EH (cell line): ENCODE results near the gene MLN.
A peak's percentile ranks its signal among the peaks of the same experiment; 100 is the strongest.

Experiments used
- DNase-seq: peaks from one replicate; pipeline ENCODE4 v3.0.0-alpha.2; 2015; ENCODE audit warnings: low read depth

MLN gene

DNA sequence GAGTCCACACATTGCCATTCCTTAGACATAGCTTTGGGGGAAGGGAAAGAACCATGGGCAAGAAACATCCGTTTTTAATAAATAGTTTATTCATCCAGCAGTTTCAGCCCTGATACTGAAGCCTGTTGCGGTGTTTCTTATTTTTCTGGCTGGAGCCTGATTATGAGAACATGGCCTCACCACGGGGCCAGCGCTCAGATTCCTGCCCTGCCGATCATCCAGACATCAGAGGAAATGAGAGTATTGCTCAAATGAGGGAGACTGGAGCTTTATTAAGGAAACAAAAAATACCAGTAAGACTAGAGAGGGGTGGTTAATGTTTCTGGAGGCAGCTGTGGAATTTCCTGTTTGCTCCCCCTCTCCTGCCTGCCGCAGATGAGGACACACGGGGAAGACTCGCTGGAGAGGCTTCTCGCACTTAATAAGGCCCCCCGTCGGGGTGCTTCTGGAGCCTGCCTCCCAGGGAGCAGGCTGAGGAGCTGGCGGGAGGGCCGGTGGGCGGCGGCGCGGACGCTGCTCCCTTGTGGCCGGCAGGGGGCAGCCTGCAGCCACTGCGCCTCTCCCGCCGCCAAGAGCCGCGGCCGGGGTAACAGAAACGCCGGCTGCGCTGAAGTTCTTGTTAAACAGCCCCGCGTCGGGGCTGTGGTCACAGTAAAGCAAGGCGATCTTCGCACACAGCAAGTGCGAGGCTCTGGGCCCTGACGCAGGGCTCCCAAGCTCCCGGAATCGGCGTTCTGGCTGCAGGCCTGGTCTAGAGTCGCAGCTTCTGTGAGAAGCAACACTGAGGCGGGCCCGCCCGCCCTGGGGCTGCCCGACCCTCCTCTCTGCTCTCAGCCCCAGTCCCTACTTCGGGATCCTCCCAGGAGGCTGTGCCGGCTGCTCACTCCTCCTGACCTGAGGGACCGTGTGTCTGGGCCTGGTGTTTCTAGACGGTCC lies 32.4 kb downstream of the MLN start:
- DNase-seq = peak; percentile 100

- DNase-seq = no peak
Observed at GRCh38 chr6:33770833-33771145, 33.0 kb downstream of the MLN start.

DNA sequence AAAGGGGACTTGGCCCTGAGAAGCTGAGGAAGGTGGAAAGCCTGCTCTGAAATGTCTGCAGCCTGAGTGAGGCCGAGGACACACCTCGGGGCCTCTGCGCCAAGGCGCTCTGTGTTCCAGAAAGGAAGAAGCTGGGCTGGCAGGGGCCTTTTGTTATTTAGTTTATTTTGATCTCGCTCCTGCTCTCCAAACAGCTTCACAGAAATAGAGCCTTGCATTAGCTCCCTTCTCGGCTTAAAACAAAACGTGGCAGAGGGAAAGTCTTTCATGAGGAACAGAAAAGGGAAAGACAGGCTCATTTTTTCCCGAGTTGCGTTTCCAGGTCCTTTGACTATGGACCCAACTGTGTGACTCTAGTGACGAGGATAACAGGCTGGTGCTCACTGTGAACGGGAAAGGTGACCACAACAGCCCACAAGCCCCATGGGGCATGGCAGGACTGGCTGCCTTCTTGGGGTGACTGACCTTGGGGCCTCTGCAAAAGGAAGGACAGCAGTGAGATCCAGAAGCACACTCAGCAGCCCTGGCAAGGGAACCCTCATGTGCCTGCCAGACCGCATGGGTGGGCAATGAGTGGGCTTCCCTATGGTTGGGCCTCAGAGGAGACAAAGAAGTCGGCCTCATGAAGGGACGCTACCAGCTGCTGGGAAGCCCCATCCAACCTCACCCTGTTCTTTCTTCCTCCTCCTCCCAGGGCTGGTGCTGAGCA lies 33.5 kb downstream of the MLN start:
- DNase-seq = no peak

- no peak for DNase-seq
Observed at GRCh38 chr6:33769248-33769821, 34.5 kb downstream of the MLN start.

- DNase-seq = peak; percentile 86
Observed at GRCh38 chr6:33768644-33769120, 35.1 kb downstream of the MLN start.

DNA sequence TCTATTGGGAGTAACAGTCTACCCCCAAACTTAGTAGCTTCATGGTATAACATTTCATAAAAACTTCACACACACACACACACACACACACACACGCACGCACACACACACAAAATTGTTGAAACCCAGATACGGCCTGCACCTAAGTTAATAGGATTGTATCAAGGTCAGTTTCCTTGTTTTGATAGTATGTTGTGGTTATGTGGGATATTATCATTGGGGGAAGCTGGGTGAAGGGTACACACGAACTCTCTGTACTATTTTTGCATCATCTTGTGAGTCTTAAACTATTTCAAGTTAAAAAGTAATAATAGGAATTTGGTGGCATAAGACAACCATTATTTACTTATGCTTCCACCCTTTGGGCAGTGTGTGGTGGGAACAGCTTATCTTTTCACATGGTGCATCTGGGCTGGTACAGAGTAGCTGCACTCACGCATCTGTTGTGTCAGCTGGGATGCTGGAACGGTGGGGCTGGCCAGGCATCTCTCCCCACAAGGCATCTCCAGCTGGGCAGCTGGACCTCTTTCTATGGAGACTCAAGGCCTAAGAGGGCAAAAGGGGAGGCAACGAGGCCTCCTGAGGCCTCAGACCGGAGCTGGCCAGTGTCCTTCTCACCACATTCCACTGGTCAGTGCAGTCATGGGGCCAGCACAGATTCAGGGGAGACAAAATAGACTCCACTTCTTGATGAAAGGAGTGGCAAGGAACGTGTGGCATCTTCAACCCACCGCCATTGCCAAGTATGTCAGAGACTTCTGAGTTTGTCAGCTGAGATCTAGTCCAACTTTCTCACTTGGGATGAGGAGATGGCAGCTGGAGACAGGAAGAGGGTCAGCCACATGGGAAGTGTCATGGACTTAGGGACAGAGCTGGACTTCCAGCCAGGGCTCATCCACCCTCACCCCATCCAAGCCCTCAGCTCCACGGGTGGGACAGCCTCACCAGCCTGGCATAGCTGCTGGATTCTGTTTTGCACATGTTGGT lies 36.6 kb downstream of the MLN start:
- DNase-seq = no peak

GRCh38 chr6:33765368-33765767 lies 38.4 kb downstream of the MLN start:
- no peak for DNase-seq

DNA sequence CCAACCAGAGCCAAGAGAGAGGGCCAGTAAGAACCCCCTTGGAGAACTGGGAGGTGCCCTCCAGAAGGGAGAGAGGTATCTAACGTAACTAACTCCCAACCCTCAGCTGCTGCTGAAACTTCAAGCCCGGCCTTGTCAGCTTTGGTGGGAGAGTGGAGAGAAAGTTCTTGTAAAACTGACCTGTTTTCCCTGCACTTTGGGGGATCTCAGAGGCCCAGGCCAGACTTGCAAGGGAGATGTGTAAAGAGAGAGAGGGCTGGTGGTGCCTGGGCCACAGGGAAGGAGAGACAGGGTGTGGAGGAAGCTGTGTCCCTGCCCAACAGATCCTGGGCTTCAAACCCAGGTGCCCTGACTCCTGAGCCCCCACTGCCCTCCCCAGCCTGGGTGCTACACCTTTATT lies 39.8 kb downstream of the MLN start:
- DNase-seq = no peak

DNA sequence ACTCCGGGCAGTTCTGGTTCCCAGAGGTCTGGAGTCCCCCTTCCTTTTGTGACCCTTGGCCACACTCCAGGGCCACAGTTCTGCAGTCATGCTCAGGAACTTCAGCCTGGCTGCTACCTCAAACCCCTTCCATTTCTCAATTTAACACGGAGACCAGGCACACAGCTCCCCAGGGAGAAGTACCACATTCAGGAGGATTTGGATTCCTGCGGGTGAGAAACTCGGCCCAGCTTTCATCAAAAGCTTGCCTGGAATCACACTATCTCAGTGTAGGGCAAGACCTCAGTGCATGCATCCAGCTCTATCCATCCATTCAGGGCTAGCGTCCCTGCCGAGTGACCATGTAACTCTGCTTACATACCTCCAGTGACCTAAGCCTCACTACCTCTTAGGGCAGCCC lies 40.3 kb downstream of the MLN start:
- DNase-seq = no peak

DNA sequence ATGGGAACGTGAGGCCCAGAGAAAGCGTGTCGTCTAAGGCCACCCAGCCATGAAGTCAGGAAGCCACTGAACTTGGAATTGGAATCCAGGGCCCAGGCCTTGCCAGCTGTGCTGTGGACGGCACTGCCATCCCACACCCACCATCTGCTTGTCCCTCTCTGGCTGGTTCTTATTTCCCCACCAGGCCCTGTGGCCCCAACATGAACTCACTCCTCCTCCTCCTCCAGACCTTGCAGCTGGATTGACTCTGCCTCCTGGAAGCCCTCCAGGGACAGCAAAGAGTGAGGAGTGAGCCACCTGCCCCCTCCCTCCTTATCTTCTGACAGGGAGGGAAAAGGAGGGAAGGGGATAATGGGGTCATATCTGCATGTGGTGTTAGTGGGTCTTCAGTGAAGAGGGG lies 41.1 kb downstream of the MLN start:
- DNase-seq = no peak

DNA sequence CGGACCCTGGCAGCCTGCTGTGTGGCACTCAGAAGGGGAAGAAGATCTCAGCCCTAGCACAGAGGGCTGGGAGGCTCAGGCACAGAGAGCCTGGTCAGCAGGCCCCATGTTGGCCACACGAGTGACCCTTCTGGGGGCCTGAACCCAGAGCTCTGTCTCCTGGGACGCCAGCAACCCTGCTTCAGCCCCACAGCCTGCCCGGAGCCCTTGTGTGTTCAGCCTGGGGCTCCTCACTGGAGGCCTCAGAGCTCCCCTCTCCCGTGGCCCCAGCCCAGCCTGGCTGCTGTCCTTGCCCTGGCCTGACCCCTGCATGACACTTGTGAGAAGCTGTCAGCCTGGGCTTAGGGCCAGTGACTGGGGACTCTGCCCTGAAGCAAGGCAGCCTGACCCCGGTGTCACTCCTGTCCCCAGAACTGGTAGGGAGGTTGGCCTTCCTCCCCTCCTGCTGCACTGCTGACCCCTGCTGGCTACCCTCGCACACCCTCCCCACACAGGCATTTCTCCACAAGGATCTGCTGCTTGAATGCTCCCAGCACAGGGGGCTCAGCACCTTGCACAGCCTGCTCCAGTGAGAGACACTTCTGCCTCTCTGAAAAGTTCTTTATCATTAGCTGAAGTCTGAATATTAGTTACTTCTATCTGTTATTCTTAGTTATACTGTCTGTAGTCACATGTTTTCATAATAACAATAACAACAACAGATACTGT lies 41.7 kb downstream of the MLN start:
- peak; percentile 66 for DNase-seq

DNA sequence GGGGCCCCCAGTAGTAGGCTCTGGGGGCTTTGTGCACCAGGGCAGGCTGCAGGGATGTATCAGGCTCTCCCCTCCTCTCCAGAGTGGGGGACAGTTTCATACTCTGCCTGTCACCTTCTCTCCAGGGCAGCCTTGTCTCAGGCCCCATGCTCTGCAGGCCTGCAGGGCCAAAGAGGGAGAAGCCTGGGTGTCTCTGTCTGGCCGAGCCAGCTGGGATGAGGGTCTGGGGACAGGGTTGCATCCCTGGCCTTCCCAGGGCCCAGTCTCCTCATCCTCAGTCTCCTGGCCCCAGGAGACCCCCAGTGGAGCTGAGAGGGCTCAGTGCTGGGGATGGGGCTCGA lies 42.3 kb downstream of the MLN start:
- no peak for DNase-seq

GRCh38 chr6:33759887-33760629 lies 43.7 kb downstream of the MLN start:
- DNase-seq = no peak

DNA sequence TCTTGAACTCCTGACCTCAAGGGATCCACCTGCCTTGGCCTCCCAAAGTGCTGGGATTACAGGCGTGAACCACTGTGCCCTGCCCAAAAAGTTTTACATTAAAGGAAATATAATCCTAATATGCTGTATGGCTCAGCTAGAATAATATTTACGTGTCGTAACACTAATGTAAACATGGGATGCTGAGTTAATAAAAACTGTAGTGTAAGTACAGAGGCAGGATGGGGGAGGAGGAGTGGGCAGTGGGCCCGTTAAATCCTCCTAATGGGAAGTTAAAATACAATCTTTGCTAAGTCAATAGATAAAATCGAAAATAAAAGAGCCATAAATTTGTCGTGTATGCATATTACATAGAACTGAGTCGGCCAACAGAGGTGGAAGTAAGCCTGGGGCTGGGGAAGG lies 45.0 kb downstream of the MLN start:
- DNase-seq = no peak

GRCh38 chr6:33757906-33758305 lies 45.9 kb downstream of the MLN start:
- no peak for DNase-seq

DNA sequence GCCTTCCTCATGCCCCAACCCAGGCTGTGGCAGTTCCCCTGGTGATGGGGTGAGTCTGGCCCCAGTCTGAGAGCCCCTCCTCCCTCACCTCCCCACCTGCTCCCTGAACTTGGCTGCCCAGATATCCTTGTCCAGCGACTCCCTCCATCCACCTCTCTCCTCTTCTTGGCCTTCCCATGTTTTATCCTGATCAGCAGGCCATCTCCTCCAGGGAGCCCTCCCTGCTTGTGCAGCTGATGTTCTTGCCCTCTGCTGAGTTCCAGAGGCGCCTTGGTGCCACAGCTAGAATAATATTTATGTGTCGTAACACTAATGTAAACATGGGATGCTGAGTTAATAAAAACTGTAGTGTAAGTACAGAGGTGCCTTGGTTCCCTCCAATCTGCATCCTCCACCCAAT lies 46.7 kb downstream of the MLN start:
- DNase-seq = no peak

GRCh38 chr6:33756211-33756954 lies 47.4 kb downstream of the MLN start:
- DNase-seq = no peak

DNA sequence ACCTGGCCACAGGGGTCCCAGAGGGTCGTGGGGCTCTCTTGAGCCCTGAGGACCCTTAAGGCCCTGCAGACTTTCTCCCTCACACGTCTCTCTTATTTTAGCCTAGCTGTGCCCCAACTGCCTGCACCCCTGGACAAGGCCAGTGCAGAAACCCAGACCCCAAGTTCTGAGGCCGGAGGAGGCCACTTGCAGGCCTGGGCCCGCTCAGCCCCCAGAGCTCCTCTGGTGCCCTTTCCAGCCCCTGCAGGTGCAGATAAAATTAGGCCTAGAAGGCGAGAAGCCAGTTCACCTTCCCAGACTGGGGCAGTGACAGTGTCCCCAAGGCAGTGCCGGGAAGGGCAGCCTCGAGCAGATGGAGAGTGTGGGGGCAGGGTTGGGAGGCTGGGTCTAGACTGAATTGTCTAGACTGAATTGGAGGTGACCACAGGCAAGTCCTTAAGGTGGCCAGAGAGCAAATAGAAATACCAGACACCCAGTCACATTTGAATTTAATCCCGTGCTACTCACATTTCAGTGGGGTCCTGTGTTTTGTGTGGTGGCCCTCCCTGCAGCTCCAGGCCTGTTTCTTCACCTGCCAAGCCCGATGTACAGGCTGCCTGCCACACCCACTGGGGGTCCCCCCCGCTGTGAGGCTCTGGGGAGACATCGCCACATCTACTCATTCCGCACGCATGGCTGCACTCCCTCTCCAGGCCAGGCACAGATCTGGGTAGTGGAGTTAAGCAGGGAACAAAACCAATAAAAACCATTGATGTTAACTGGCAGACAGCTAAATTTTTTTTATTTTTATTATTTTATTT lies 48.5 kb downstream of the MLN start:
- no peak for DNase-seq

DNA sequence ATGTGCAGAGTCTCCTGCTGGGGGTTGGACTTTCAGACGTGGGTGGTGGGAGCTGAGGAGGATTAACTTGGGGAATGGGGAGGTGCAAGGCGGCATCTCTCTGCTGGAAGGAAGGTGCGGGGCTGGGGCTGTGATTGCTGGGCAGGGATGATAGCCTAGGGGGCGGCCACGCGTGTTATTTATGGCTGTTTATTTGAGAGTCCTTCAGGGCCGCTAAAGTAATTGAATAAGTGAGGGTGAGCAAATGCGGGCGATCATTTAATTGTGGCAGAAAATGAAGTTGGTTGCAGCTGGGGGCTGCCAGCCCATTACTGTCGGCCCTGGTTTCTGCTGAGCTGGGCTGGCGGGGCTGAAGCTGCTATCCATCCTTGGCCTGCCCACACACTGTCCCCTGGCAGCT lies 49.6 kb downstream of the MLN start:
- no peak for DNase-seq
